Calu3 (cell line): ENCODE results near the gene CAPN11. TPM values are rescaled to one million over a fixed set of nuclear protein-coding genes. Genes with fewer than 3 reads are reported as not detected.

Source experiments
- BruUV-seq: library from RNA; stranded (reverse); fragments of 400-500 nt; replicated peaks from 2 replicates; lab custom pipeline; 2021; lab: Mats Ljungman, UMichigan
- CTCF ChIA-PET: fragments of 300-600 bp; sonication (Branson Sonifier 250); formaldehyde crosslinking; loops from one replicate; lab custom pipeline; 2022; ENCODE audit warnings: antibody characterized with exemption; lab: Charles Lee
- DNase-seq: peaks from one replicate; pipeline ENCODE4 v3.0.0; 2022
- H3K27ac Mint-ChIP-seq: one replicate; pipeline ENCODE4 v1.8.0; 2022; ENCODE audit warnings: mixed read lengths; ENCODE audit not compliant: unreplicated experiment
- H3K27me3 Mint-ChIP-seq: one replicate; pipeline ENCODE4 v1.8.0; 2022; ENCODE audit warnings: mixed read lengths; ENCODE audit not compliant: unreplicated experiment
- H3K36me3 Mint-ChIP-seq: one replicate; pipeline ENCODE4 v1.8.0; 2022; ENCODE audit warnings: mild to moderate bottlenecking, moderate library complexity, mixed read lengths; ENCODE audit not compliant: insufficient read depth, unreplicated experiment
- H3K4me1 Mint-ChIP-seq: one replicate; pipeline ENCODE4 v1.8.0; 2022; ENCODE audit warnings: mild to moderate bottlenecking, low read depth, mixed read lengths; ENCODE audit not compliant: unreplicated experiment
- H3K4me3 Mint-ChIP-seq: one replicate; pipeline ENCODE4 v1.8.0; 2022; ENCODE audit warnings: mild to moderate bottlenecking, low read depth, moderate library complexity, mixed read lengths; ENCODE audit not compliant: unreplicated experiment
- H3K9me3 Mint-ChIP-seq: one replicate; pipeline ENCODE4 v1.8.0; 2022; ENCODE audit warnings: low read depth, mixed read lengths; ENCODE audit not compliant: unreplicated experiment
- CTCF ChIP-seq: fragments of 200-600 bp; IDR thresholded peaks from one replicate; pipeline ENCODE4 v1.8.0; 2022; ENCODE audit warnings: antibody characterized with exemption; ENCODE audit not compliant: unreplicated experiment
- intact Hi-C: fragments of 100-400 bp; cut with micrococcal nuclease; formaldehyde crosslinking; loops from one replicate; pipeline ENCODE4 v1.10.0; 2022; ENCODE audit not compliant: unreplicated experiment
- total RNA-seq: library from RNA; stranded (reverse); gene quantifications from 2 replicates; pipeline ENCODE4 v1.2.3, GENCODE V29; 2022

Gene CAPN11
- total RNA-seq, 1 experiment from 2014 or later: not detected

GRCh38 chr6:44128020-44128917, 30.4 kb upstream of the CAPN11 start:
- no peaks in the 10 kb centered on the region for H3K9me3 Mint-ChIP-seq
- peak; percentile 32 for TF ChIP-seq CTCF
- H3K4me1 Mint-ChIP-seq: peaks cover 66% of the 10 kb centered on the region
- peak overlapping the region; percentile 96 for H3K4me3 Mint-ChIP-seq
- BruUV-seq: no TSS peak
- peak; percentile 69 for DNase-seq
- intact Hi-C loops: no loop called here
- H3K36me3 Mint-ChIP-seq: peaks cover 55% of the 10 kb centered on the region
- CTCF ChIA-PET: interaction anchor here (0.6 to 1.2 kb wide), 6 partner anchors 10 to 712 kb away, joined by 3 to 7 read pairs (median 4); no protein-coding TSS in a partner anchor
- H3K27ac Mint-ChIP-seq: peak overlapping the region; percentile 95
- no peaks in the 10 kb centered on the region for H3K27me3 Mint-ChIP-seq

GRCh38 chr6:44129841-44130322, 28.7 kb upstream of the CAPN11 start:
- Mint-ChIP-seq H3K27me3 (no peaks in the 10 kb centered on the region), H3K9me3 (no peaks in the 10 kb centered on the region), H3K27ac (no peak overlapping the region), H3K4me1 (peaks cover 60% of the 10 kb centered on the region), H3K4me3 (no peak overlapping the region), H3K36me3 (peaks cover 53% of the 10 kb centered on the region)
- CTCF ChIA-PET: interaction anchor here (0.6 to 1.0 kb wide), 2 partner anchors 30 to 192 kb away, joined by 3 to 7 read pairs; no protein-coding TSS in a partner anchor
- intact Hi-C loops: no loop called here
- no peak for DNase-seq
- BruUV-seq: no TSS peak
- no peak for TF ChIP-seq CTCF

- TF ChIP-seq CTCF: no peak
- intact Hi-C loops: no loop called here
- Mint-ChIP-seq H3K27ac (no peak overlapping the region), H3K4me3 (no peak overlapping the region), H3K36me3 (peaks cover 38% of the 10 kb centered on the region), H3K9me3 (no peaks in the 10 kb centered on the region), H3K4me1 (peaks cover 47% of the 10 kb centered on the region), H3K27me3 (no peaks in the 10 kb centered on the region)
- DNase-seq: peak; percentile 35
- BruUV-seq: no TSS peak
- CTCF ChIA-PET: interaction anchor here (0.9 to 1.1 kb wide), 2 partner anchors 32 to 73 kb away, joined by 3 to 8 read pairs; no protein-coding TSS in a partner anchor
Observed at GRCh38 chr6:44131892-44132291, 26.7 kb upstream of the CAPN11 start.

- CTCF ChIA-PET: interaction anchor here (0.9 to 1.9 kb wide), 3 partner anchors 14 to 73 kb away, joined by 3 to 14 read pairs (median 8); no protein-coding TSS in a partner anchor
- intact Hi-C loops: no loop called here
- no peak for DNase-seq
- H3K27me3 Mint-ChIP-seq: no peaks in the 10 kb centered on the region
- no peak for TF ChIP-seq CTCF
- peaks cover 47% of the 10 kb centered on the region for H3K4me1 Mint-ChIP-seq
- H3K9me3 Mint-ChIP-seq: no peaks in the 10 kb centered on the region
- H3K36me3 Mint-ChIP-seq: peaks cover 32% of the 10 kb centered on the region
- BruUV-seq: no TSS peak
- H3K4me3 Mint-ChIP-seq: no peak overlapping the region
- no peak overlapping the region for H3K27ac Mint-ChIP-seq
Observed at GRCh38 chr6:44132476-44132875, 26.1 kb upstream of the CAPN11 start.
